Stimulated activated CD4-positive, alpha-beta T cell treated with anti-CD3 and anti-CD28 coated beads, Interleukin-12 subunit alpha, Interleukin-12 subunit beta, amount 100 ng/mL, for 4 hours (primary cell): ENCODE measurements around the gene COPS2.

Source experiments
- DNase-seq: peaks from one replicate; pipeline ENCODE4 v3.0.0-alpha.2; 2020

COPS2 gene

DNA sequence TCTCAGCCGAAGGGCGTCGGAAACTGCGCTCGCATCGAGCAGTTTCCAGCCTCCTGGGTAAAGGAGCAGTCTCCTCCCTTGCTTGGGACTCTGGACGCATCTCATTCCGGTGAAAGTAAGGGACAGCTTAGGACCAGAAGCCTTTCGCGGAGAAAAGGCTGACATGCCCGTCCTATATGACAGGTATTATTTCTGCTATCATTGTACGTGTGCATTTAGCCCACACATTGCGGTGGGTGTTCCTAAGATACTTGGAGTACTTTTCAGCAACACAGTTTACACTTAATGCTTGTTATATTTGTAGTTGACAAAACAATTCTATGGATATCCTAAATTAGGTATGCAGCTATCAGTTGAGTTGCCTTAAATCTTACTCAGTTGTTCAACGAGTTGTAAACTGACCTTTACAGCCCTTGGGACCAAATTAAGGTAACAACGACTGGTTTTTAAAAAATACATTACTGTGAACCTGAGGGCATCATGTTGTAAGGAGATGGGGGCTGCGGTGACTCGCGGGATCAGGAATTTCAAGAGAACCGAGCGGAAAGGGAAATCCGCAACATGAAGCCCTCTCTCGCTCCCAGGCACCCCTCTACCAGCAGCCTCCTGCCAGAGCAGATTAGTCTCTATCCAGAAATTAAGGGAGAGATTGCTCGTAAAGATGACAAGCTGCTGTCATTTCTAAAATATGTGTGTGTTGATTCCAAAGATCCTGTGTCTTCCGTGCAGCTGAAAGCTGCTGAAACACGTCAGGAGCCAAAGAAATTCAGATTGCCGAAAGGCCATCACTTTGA is 632 bp upstream of the COPS2 start:
- DNase-seq, result no peak

DNA sequence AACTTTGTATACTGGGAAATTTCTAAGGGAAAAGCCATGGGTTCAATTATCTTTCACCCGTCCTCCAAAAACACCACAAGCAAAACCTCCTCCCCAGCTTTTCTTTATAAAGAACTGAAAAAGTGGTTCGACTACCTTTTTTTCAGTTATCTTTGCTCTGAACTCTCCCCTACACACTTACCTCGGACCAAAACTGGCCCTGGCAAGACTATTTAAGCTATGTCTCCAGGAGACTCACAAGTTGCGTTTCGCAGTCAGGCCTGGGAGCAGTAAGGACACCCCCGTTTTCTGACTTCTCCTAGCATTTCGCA is 645 bp downstream of the COPS2 start:
- no peak for DNase-seq

DNA sequence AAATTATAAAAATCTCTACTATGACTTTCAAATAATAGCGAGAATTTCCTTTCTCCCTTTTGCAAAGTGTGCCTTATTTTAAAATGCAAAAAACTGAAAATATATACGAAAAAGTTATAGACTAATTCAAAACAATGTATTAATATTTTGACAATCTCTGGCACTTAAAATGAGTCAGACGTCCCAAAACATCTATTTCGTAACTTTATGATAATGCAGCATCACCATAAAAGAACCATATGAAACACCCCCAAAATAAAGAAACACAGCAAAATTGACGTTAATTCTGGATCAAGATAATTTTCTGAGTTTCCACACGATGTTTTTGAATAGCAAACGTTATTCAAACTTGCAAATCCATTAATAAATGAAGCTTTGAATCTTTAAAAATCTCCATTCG is 1.0 kb downstream of the COPS2 start:
- no peak for DNase-seq

GRCh38 chr15:49152552-49153312 is 2.7 kb downstream of the COPS2 start:
- DNase-seq, result no peak

- no peak for DNase-seq
These were observed 3.6 kb downstream of the COPS2 start for GRCh38 chr15:49151831-49152230.

- no peak for DNase-seq
These were observed 6.7 kb downstream of the COPS2 start for GRCh38 chr15:49148727-49149126.

GRCh38 chr15:49148298-49148697 is 7.1 kb downstream of the COPS2 start:
- no peak for DNase-seq

GRCh38 chr15:49145651-49146609 is 9.5 kb downstream of the COPS2 start:
- DNase-seq, result no peak

GRCh38 chr15:49137861-49138260 is 17.5 kb downstream of the COPS2 start:
- no peak for DNase-seq

GRCh38 chr15:49135911-49136310 is 19.5 kb downstream of the COPS2 start:
- DNase-seq, result no peak

GRCh38 chr15:49135342-49135857 is 20.0 kb downstream of the COPS2 start:
- DNase-seq, result no peak

GRCh38 chr15:49134683-49135341 is 20.6 kb downstream of the COPS2 start:
- no peak for DNase-seq

DNA sequence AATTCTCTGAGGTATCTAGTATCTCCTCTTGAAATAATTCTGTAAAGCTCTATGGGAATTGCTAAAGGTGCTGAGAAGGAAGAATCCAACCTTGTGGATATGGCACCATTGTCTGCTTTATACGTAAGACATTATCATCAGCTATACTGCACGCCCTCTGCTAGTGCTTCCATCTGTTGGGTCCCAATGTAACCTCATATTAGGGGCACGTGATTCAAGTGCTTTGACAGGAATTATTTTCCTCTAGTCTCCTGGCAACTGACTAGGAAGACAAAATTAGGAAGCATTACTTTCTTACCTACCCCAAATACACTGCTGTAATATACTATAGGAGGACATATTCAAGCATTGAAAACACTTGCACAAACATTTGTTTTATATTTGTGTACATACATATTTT is 24.0 kb downstream of the COPS2 start:
- no peak for DNase-seq

- no peak for DNase-seq
These were observed 31.0 kb downstream of the COPS2 start for GRCh38 chr15:49124371-49124770.

- DNase-seq, result no peak
These were observed 32.8 kb downstream of the COPS2 start for GRCh38 chr15:49122541-49123062.

DNA sequence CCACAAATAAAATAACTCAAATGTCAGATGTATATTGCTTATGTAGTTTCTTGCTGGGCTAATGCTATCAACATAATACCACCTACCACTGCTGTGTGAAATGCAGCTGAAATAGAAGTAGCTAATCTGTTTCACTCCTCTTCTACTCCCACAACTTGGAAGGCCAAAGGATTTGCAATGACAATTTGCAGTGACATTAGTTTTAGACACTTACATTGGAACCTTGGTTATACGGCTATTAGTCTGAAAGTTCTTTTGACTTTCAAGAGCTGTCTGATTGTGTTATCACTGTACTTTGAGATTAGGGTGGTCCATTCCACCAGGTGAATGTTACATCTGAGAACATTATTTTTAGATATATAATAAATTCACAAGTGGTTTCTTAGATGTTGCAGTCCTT is 33.5 kb downstream of the COPS2 start:
- no peak for DNase-seq

- DNase-seq, result no peak
These were observed 34.6 kb downstream of the COPS2 start for GRCh38 chr15:49120832-49121231.

DNA sequence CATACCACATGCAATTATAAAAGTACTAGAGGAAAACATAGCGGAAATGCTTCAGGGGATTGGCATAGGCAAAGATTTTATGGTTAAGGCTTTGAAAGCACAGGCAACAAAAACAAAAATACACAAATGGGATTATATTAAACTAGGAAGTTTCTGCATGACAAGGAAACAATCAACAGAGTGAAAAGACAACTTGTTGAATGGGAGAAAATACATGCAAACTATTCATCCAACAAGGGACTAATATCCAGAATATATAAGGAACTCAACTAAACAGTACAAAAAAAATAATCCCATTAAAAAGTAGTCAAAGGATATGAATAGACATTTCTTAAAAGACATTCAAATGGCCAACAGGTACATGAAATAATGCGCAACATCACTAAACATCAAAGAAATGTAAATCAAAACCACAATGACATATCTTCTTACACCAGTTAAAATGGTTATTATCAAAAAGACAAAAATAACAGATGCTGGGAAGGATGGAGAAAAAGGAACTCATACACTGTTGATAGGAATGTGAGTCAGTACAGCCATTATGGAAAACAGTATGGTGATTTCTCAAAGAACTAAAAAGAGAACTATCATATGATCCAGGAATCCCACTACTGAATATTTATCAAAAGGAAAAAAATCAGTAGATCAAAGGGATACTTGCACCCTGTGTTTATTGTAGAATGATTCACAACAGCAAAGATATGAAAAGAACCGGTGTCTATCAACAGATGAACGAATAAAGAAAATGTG is 39.1 kb downstream of the COPS2 start:
- DNase-seq, result no peak

DNA sequence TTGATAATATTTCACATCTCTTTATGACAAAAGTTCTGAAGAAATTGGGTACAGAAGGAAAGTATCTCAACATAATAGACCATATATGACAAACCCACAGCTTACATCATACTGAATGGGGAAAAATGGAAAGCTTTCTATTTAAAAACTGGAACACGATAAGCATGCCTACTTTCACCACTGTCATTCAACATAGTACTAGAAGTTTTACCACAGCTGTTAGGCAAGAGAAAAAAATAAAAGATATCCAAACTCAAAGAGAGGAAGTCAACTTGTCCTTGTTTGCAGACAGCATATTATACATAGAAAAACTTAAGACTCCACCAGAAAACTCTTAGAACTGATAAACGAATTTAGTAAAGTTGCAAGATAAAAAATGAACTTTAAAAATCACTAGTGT is 40.3 kb downstream of the COPS2 start:
- no peak for DNase-seq

- no peak for DNase-seq
These were observed 45.0 kb downstream of the COPS2 start for GRCh38 chr15:49110158-49110944.

DNA sequence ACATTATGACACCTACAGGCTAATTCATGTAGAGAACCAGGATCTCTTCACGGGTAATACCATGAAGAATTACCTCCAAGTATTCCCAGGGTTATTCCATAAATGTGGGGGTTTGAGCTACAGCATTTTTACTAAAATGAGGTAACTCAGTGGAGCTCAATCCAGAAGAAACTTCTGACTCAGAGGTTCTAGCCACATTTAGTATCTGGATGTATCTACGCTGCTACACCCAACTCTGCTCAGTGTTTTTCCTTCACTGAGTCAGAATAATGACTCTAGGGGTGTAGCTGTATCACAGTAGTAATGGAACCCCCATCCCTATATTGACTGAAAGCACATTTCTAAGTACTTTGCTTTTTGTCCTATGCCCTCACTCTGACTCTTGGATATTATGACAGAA is 52.4 kb downstream of the COPS2 start:
- no peak for DNase-seq
